Neural cell (in vitro differentiated cells): Measurements from ENCODE around the gene HERPUD1. TPM values are rescaled to one million over a fixed set of nuclear protein-coding genes. Genes with fewer than 3 reads are reported as not detected.

Source experiments
- H2AFZ ChIP-seq: fragments of 200-600, 300-800 bp; sonication (generic), shearing (Covaris generic); 2 replicates; pipeline ENCODE4 v1.6.0; 2014; ENCODE audit warnings: low read depth, mild to moderate bottlenecking, antibody characterized with exemption, low read length, moderate library complexity
- H3F3A ChIP-seq: fragments of 200-600 bp; shearing (Covaris generic); 2 replicates; pipeline ENCODE4 v1.6.1; 2016; ENCODE audit warnings: mild to moderate bottlenecking, moderate library complexity, mixed read lengths, antibody characterized with exemption, low read length; ENCODE audit not compliant: insufficient read depth, poor library complexity, severe bottlenecking
- H3K27ac ChIP-seq: fragments of 200-600, 300-800 bp; sonication (generic), shearing (Covaris generic); 2 replicates; pipeline ENCODE4 v1.5.1; 2014; ENCODE audit warnings: mild to moderate bottlenecking, low read length, moderate library complexity
- H3K27me3 ChIP-seq: fragments of 300-800, 200-600 bp; sonication (generic), shearing (Covaris generic); 2 replicates; pipeline ENCODE4 v1.6.0; 2014; ENCODE audit warnings: mild to moderate bottlenecking, low read depth, low read length, moderate library complexity; ENCODE audit not compliant: insufficient read depth
- H3K36me3 ChIP-seq: fragments of 300-800, 200-600 bp; sonication (generic), shearing (Covaris generic); 2 replicates; pipeline ENCODE4 v1.5.1; 2014; ENCODE audit warnings: mild to moderate bottlenecking, antibody characterized with exemption, low read length, moderate library complexity; ENCODE audit not compliant: insufficient read depth
- H3K4me2 ChIP-seq: fragments of 300-800, 200-600 bp; sonication (generic), shearing (Covaris generic); 2 replicates; pipeline ENCODE4 v1.6.0; 2014; ENCODE audit warnings: mild to moderate bottlenecking, low read length
- H3K4me3 ChIP-seq: fragments of 300-800, 200-600 bp; sonication (generic), shearing (Covaris generic); 2 replicates; pipeline ENCODE4 v1.5.1; 2014; ENCODE audit warnings: mild to moderate bottlenecking, low read length, moderate library complexity
- H3K79me2 ChIP-seq: fragments of 200-600 bp; shearing (Covaris generic); replicated peaks from 2 replicates; pipeline ENCODE4 v1.6.0; 2014; ENCODE audit warnings: mild to moderate bottlenecking, low read length, moderate library complexity; ENCODE audit not compliant: insufficient read depth
- H3K9ac ChIP-seq: fragments of 300-800, 200-600 bp; sonication (generic), shearing (Covaris generic); 2 replicates; pipeline ENCODE4 v1.6.1; 2016; ENCODE audit warnings: mild to moderate bottlenecking, low read length, mixed read lengths
- H3K9me2 ChIP-seq: fragments of 200-600 bp; shearing (Covaris generic); 2 replicates; pipeline ENCODE4 v1.6.1; 2016; ENCODE audit warnings: mild to moderate bottlenecking, low read length, mixed read lengths; ENCODE audit not compliant: insufficient read depth
- H3K9me3 ChIP-seq: fragments of 200-600, 300-800 bp; sonication (generic), shearing (Covaris generic); 2 replicates; pipeline ENCODE4 v1.6.1; 2016; ENCODE audit warnings: mild to moderate bottlenecking, mixed run types, low read length, moderate library complexity, mixed read lengths
- H4K20me1 ChIP-seq: fragments of 200-600 bp; shearing (Covaris generic); 2 replicates; pipeline ENCODE4 v1.6.1; 2016; ENCODE audit warnings: mild to moderate bottlenecking, mixed run types; ENCODE audit not compliant: insufficient read depth
- EP300 ChIP-seq: fragments of 450-650 bp; conservative IDR thresholded peaks from 2 replicates; pipeline ENCODE4 v1.6.1; 2014; ENCODE audit warnings: antibody characterized with exemption, mild to moderate bottlenecking, moderate library complexity; ENCODE audit not compliant: poor library complexity, severe bottlenecking
- EZH2 ChIP-seq: fragments of 200-600, 300-800 bp; shearing (Covaris generic), sonication (generic); IDR thresholded peaks from 2 replicates; pipeline ENCODE4 v1.6.1; 2014; ENCODE audit warnings: antibody characterized with exemption, low read length, borderline replicate concordance, mild to moderate bottlenecking; ENCODE audit not compliant: insufficient read depth, poor library complexity, severe bottlenecking
- MXI1 ChIP-seq: fragments of 450-650 bp; conservative IDR thresholded peaks from 2 replicates; pipeline ENCODE4 v1.6.1; 2014; ENCODE audit warnings: antibody characterized with exemption, mild to moderate bottlenecking; ENCODE audit not compliant: poor library complexity, severe bottlenecking
- POLR2AphosphoS5 ChIP-seq: IDR thresholded peaks from 2 replicates; pipeline ENCODE4 v1.6.1; 2012
- RAD21 ChIP-seq: fragments of 450-650 bp; conservative IDR thresholded peaks from 2 replicates; pipeline ENCODE4 v1.6.1; 2014; ENCODE audit warnings: antibody characterized with exemption, mild to moderate bottlenecking, moderate library complexity
- SMC3 ChIP-seq: fragments of 450-650 bp; conservative IDR thresholded peaks from 2 replicates; pipeline ENCODE4 v1.6.1; 2014; ENCODE audit warnings: antibody characterized with exemption, mild to moderate bottlenecking, moderate library complexity; ENCODE audit not compliant: poor library complexity
- TAF1 ChIP-seq: IDR thresholded peaks from 2 replicates; pipeline ENCODE4 v1.6.1; 2012; ENCODE audit warnings: low read depth
- polyA plus RNA-seq: library from polyadenylated mRNA; depleted of rRNA; stranded (reverse); fragments of >200 nt; gene quantifications from 2 replicates; pipeline ENCODE4 v1.2.3, GENCODE V29; 2014
- TF ChIP-seq, protein P1 (sequence below): IDR thresholded peaks from 2 replicates; pipeline ENCODE4 v1.6.1; 2012; ENCODE audit warnings: borderline replicate concordance
- TF ChIP-seq, protein P2 (sequence below): fragments of 450-650 bp; IDR thresholded peaks from 2 replicates; pipeline ENCODE4 v1.5.1; 2014; ENCODE audit warnings: antibody characterized with exemption, mild to moderate bottlenecking, moderate library complexity; ENCODE audit not compliant: poor library complexity, severe bottlenecking

The HERPUD1 gene
- polyA plus RNA-seq, 1 donor from 2014 or later = 76.0 TPM

GRCh38 chr16:56967733-56968132 lies 35.8 kb downstream of the HERPUD1 start:
- Histone ChIP-seq H2AFZ (no peak overlapping the region), H3F3A (no peaks in the 10 kb centered on the region), H3K36me3 (no peaks in the 10 kb centered on the region), H4K20me1 (no peaks in the 10 kb centered on the region), H3K27me3 (no peaks in the 10 kb centered on the region), H3K4me2 (no peak overlapping the region), H3K9me2 (no peaks in the 10 kb centered on the region), H3K9ac (no peak overlapping the region), H3K27ac (no peak overlapping the region), H3K9me3 (no peaks in the 10 kb centered on the region), H3K79me2 (no peaks in the 10 kb centered on the region), H3K4me3 (no peak overlapping the region)
- no peak for TF ChIP-seq MXI1
- TF ChIP-seq, protein P1, sequence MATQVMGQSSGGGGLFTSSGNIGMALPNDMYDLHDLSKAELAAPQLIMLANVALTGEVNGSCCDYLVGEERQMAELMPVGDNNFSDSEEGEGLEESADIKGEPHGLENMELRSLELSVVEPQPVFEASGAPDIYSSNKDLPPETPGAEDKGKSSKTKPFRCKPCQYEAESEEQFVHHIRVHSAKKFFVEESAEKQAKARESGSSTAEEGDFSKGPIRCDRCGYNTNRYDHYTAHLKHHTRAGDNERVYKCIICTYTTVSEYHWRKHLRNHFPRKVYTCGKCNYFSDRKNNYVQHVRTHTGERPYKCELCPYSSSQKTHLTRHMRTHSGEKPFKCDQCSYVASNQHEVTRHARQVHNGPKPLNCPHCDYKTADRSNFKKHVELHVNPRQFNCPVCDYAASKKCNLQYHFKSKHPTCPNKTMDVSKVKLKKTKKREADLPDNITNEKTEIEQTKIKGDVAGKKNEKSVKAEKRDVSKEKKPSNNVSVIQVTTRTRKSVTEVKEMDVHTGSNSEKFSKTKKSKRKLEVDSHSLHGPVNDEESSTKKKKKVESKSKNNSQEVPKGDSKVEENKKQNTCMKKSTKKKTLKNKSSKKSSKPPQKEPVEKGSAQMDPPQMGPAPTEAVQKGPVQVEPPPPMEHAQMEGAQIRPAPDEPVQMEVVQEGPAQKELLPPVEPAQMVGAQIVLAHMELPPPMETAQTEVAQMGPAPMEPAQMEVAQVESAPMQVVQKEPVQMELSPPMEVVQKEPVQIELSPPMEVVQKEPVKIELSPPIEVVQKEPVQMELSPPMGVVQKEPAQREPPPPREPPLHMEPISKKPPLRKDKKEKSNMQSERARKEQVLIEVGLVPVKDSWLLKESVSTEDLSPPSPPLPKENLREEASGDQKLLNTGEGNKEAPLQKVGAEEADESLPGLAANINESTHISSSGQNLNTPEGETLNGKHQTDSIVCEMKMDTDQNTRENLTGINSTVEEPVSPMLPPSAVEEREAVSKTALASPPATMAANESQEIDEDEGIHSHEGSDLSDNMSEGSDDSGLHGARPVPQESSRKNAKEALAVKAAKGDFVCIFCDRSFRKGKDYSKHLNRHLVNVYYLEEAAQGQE = no peak
- no peak for TF ChIP-seq SMC3
- no peak for TF ChIP-seq RAD21
- TF ChIP-seq EZH2 = no peak
- TF ChIP-seq POLR2AphosphoS5 = no peak

DNA sequence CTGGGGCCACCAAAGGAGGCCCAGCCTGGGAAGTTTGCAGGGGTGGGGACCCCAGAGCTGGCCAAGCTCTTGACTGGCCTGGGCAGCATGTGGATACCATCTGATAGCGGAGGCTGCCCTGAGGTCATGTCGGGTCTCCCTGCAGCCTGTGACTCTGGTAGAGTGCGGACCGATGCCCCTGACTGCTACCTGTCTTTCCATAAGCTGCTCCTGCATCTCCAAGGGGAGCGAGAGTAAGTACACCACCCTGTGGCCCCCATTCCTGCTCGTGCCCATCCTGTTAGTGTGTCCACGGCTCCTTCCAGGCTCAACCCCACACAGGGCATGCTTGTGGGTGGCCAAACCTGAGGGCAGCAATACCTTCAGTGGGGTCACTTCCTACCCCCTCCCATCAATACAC lies 37.8 kb downstream of the HERPUD1 start:
- no peaks in the 10 kb centered on the region for H4K20me1 ChIP-seq
- no peak overlapping the region for H2AFZ ChIP-seq
- H3K36me3 ChIP-seq = no peaks in the 10 kb centered on the region
- no peaks in the 10 kb centered on the region for H3K27me3 ChIP-seq
- no peak overlapping the region for H3K4me2 ChIP-seq
- H3K9me3 ChIP-seq = no peaks in the 10 kb centered on the region
- no peak overlapping the region for H3K4me3 ChIP-seq
- TF ChIP-seq TAF1 (no peak), EP300 (no peak), MXI1 (no peak), SMC3 (no peak), POLR2AphosphoS5 (no peak), EZH2 (no peak), RAD21 (no peak)
- TF ChIP-seq, protein P1 = no peak
- TF ChIP-seq, protein P2, sequence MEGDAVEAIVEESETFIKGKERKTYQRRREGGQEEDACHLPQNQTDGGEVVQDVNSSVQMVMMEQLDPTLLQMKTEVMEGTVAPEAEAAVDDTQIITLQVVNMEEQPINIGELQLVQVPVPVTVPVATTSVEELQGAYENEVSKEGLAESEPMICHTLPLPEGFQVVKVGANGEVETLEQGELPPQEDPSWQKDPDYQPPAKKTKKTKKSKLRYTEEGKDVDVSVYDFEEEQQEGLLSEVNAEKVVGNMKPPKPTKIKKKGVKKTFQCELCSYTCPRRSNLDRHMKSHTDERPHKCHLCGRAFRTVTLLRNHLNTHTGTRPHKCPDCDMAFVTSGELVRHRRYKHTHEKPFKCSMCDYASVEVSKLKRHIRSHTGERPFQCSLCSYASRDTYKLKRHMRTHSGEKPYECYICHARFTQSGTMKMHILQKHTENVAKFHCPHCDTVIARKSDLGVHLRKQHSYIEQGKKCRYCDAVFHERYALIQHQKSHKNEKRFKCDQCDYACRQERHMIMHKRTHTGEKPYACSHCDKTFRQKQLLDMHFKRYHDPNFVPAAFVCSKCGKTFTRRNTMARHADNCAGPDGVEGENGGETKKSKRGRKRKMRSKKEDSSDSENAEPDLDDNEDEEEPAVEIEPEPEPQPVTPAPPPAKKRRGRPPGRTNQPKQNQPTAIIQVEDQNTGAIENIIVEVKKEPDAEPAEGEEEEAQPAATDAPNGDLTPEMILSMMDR = no peak
- no peaks in the 10 kb centered on the region for H3K9me2 ChIP-seq
- no peaks in the 10 kb centered on the region for H3F3A ChIP-seq
- no peak overlapping the region for H3K9ac ChIP-seq
- no peaks in the 10 kb centered on the region for H3K79me2 ChIP-seq
- H3K27ac ChIP-seq = no peak overlapping the region
